GM12878 (cell line): Measurements from ENCODE around the gene PRDM1. TPM values are rescaled to one million over a fixed set of nuclear protein-coding genes. Genes with fewer than 3 reads are reported as not detected.

Source experiments
- ASH2L ChIP-seq: fragments of 300-600, 200-600 bp; sonication (generic); IDR thresholded peaks from 2 replicates; pipeline ENCODE4 v1.6.1; 2017; ENCODE audit warnings: low read depth, mild to moderate bottlenecking, borderline replicate concordance
- BCL3 ChIP-seq: IDR thresholded peaks from 2 replicates; pipeline ENCODE4 v1.6.1; 2011; ENCODE audit warnings: borderline replicate concordance, low read depth, mild to moderate bottlenecking, moderate library complexity, low read length; ENCODE audit not compliant: insufficient read depth, poor library complexity, severe bottlenecking
- BCLAF1 ChIP-seq: fragments of 450-650 bp; IDR thresholded peaks from 2 replicates; pipeline ENCODE4 v1.6.1; 2017; ENCODE audit warnings: antibody characterized with exemption, mild to moderate bottlenecking, moderate library complexity
- CTCF ChIP-seq, 3 experiments: IDR thresholded peaks in 2 of 3; conservative IDR thresholded peaks in 1 of 3; 2 replicates each; pipeline ENCODE4 v1.5.1; 2011; ENCODE audit warnings: low read depth in 3 of 3, low read length in 3 of 3, mild to moderate bottlenecking in 3 of 3, control low read depth in 2 of 3, moderate library complexity in 2 of 3, inconsistent platforms in 1 of 3, mixed read lengths in 1 of 3; ENCODE audit not compliant: control insufficient read depth in 2 of 3, insufficient read depth in 1 of 3; ENCODE audit errors: extremely low read depth in 1 of 3
- GABPA ChIP-seq: IDR thresholded peaks from 2 replicates; pipeline ENCODE4 v1.6.1; 2014; ENCODE audit warnings: antibody characterized with exemption, low read depth, mild to moderate bottlenecking, inconsistent platforms
- HDGF ChIP-seq: fragments of 450-650 bp; IDR thresholded peaks from 2 replicates; pipeline ENCODE4 v1.6.1; 2016; ENCODE audit warnings: antibody characterized with exemption
- NR2F1 ChIP-seq: fragments of 450-650 bp; conservative IDR thresholded peaks from 2 replicates; pipeline ENCODE4 v1.6.1; 2017; ENCODE audit warnings: mild to moderate bottlenecking
- PBX3 ChIP-seq: IDR thresholded peaks from 2 replicates; pipeline ENCODE4 v1.6.1; 2011; ENCODE audit warnings: mild to moderate bottlenecking, low read depth, low read length, moderate library complexity; ENCODE audit not compliant: insufficient replicate concordance
- RBBP5 ChIP-seq: fragments of 200-600 bp; sonication (generic); conservative IDR thresholded peaks from 2 replicates; pipeline ENCODE4 v1.6.1; 2016
- TCF12 ChIP-seq: IDR thresholded peaks from 2 replicates; pipeline ENCODE4 v1.6.1; 2011; ENCODE audit warnings: low read depth, mild to moderate bottlenecking, low read length
- ZNF384 ChIP-seq: IDR thresholded peaks from 2 replicates; pipeline ENCODE4 v1.6.1; 2012; ENCODE audit warnings: low read depth, mild to moderate bottlenecking, low read length, improper control_type of control experiment, borderline replicate concordance
- ZNF592 ChIP-seq: fragments of 450-650 bp; IDR thresholded peaks from 2 replicates; pipeline ENCODE4 v1.6.1; 2017; ENCODE audit warnings: mild to moderate bottlenecking, moderate library complexity
- ZNF687 ChIP-seq: fragments of 450-650 bp; IDR thresholded peaks from 2 replicates; pipeline ENCODE4 v1.6.1; 2017; ENCODE audit warnings: mild to moderate bottlenecking, moderate library complexity
- polyA plus RNA-seq, 11 experiments: library from polyadenylated mRNA; depleted of rRNA in 4 of 11; unstranded in 6 of 11; stranded (reverse) in 5 of 11; fragments of >200 nt; fragmentation: Nextera tagmentation in 4 of 11; fragmentation: Illumina TruSeq in 1 of 11; extraction: Ambion mirVana in 4 of 11; extraction: Trizol in 1 of 11; gene quantifications; 1 replicate in 1 of 11; 2 replicates in 10 of 11; pipeline versions ENCODE4 v1.2.1 to v1.2.3, GENCODE V29; 2011 to 2016; ENCODE audit warnings: inconsistent platforms in 2 of 11, missing spikeins in 2 of 11, low read depth in 1 of 11
- total RNA-seq, 4 experiments: library from RNA; depleted of rRNA in 3 of 4; stranded (reverse); fragments of >200 nt in 3 of 4; fragmentation: Illumina TruSeq in 1 of 4; extraction: Trizol in 1 of 4; gene quantifications; 2 replicates each; pipeline versions ENCODE4 v1.2.1 to v1.2.3, GENCODE V29; 2013 to 2021

Gene PRDM1
- total and polyA plus RNA-seq, 10 of the 15 experiments (the other 5 are each of a cell fraction or from before 2014, with no cell fraction given), result 1.9 to 15.8 (median 4.1) TPM

GRCh38 chr6:106102034-106102433 is 15.9 kb downstream of the PRDM1 start (continued):
- TF ChIP-seq CTCF (IDR thresholded peaks at IDR 0.05 in 2 of 3, conservative IDR thresholded peaks at IDR 0.05 in 1 of 3; ENCODE audit: control insufficient read depth in 2 of 3, extremely low read depth in 1 of 3, insufficient read depth in 1 of 3, low read depth in 3 of 3, low read length in 3 of 3) (no peak), GABPA (peak; percentile 67), TCF12 (peak; percentile 83), PBX3 (no peak), RBBP5 (no peak), BCLAF1 (no peak), HDGF (no peak), ZNF384 (no peak), BCL3 (peak; percentile 95), ASH2L (peak; percentile 77; the same call in 1 of the 2 replicates), ZNF687 (no peak), NR2F1 (peak; percentile 94), ZNF592 (no peak)
